ENCODE data around the gene CFDP1.

DNA sequence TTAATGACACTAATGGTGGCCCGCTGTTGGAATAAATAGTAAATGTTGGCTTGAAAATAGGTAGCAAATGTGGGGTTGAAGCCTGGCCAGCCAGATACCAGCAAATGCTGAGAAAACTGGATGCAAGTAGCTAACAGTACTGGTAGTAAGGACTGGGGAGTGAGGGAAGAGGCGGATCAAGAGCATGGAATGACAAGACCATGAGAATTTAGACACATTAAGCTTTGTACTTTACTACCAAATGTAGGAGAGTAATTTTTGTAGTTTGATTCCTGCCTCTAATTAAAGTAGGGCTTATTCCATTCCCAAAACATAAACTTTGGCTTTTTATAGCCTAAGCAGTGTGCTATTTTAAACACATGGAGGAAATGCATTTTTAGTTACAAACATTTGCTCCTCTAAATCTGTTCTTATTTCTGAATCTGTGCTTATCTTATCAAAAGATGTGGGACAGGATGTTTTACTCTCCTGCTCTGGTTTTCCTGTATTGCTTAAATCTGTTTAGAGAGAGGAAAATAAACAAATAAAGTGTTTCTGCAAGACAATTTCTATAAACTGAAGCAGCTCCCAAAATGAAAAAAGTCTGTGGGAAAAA is 44.1 kb downstream of the CFDP1 start:
- no peak for TF ChIP-seq ZNF585B (tag by site-specific recombination; IDR thresholded peaks at IDR 0.05)
- TF ChIP-seq, protein P1, sequence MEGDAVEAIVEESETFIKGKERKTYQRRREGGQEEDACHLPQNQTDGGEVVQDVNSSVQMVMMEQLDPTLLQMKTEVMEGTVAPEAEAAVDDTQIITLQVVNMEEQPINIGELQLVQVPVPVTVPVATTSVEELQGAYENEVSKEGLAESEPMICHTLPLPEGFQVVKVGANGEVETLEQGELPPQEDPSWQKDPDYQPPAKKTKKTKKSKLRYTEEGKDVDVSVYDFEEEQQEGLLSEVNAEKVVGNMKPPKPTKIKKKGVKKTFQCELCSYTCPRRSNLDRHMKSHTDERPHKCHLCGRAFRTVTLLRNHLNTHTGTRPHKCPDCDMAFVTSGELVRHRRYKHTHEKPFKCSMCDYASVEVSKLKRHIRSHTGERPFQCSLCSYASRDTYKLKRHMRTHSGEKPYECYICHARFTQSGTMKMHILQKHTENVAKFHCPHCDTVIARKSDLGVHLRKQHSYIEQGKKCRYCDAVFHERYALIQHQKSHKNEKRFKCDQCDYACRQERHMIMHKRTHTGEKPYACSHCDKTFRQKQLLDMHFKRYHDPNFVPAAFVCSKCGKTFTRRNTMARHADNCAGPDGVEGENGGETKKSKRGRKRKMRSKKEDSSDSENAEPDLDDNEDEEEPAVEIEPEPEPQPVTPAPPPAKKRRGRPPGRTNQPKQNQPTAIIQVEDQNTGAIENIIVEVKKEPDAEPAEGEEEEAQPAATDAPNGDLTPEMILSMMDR (tag by site-specific recombination; IDR thresholded peaks at IDR 0.05), result no peak
- TF ChIP-seq ZNF626 (tag by site-specific recombination; IDR thresholded peaks at IDR 0.05), result no peak
- no peak for TF ChIP-seq ZNF274 (IDR thresholded peaks at IDR 0.05; ENCODE audit: low read length)
- no peak for TF ChIP-seq ZNF274 (tag by site-specific recombination; IDR thresholded peaks at IDR 0.05; ENCODE audit: borderline replicate concordance)
- TF ChIP-seq ZNF324 (tag by site-specific recombination; IDR thresholded peaks at IDR 0.05), result no peak
- TF ChIP-seq ZNF707 (tag by site-specific recombination; IDR thresholded peaks at IDR 0.05), result no peak
- TF ChIP-seq BCL11B (tag by site-specific recombination; IDR thresholded peaks at IDR 0.05; ENCODE audit: low read depth), result no peak
- TF ChIP-seq ZFP41 (tag by site-specific recombination; IDR thresholded peaks at IDR 0.05; ENCODE audit: borderline replicate concordance), result no peak
- TF ChIP-seq ZBTB7A (tag by site-specific recombination; IDR thresholded peaks at IDR 0.05; ENCODE audit: low read depth), result no peak
- no peak for TF ChIP-seq ZNF311 (tag by site-specific recombination; IDR thresholded peaks at IDR 0.05; ENCODE audit: borderline replicate concordance)
